Caco-2 (cell line): Measurements from ENCODE around the gene PTTG1IP. TPM values are rescaled to one million over a fixed set of nuclear protein-coding genes. Genes with fewer than 3 reads are reported as not detected.

Experiments
- Bru-seq: library from RNA; stranded (reverse); fragments of 400-500 nt; gene quantifications from one replicate; lab custom pipeline; 2021; lab: Mats Ljungman, UMichigan
- BruChase-seq, 2 experiments: library from RNA; stranded (reverse); fragments of 400-500 nt; gene quantifications; one replicate each; lab custom pipeline; 2021; lab: Mats Ljungman, UMichigan
- BruUV-seq: library from RNA; stranded (reverse); fragments of 400-500 nt; replicated peaks from 2 replicates; lab custom pipeline; 2021; lab: Mats Ljungman, UMichigan
- CTCF ChIA-PET: fragments of 300-600 bp; sonication (Branson Sonifier 250); formaldehyde crosslinking; loops from one replicate; lab custom pipeline; 2022; ENCODE audit warnings: antibody characterized with exemption; lab: Charles Lee
- POLR2A ChIA-PET: fragments of 300-600 bp; sonication (Branson Sonifier 250); formaldehyde crosslinking; loops from one replicate; lab custom pipeline; 2022; ENCODE audit warnings: antibody characterized with exemption; lab: Charles Lee
- DNase-seq, 2 experiments: peaks; one replicate each; pipeline versions ENCODE4 v3.0.0 to v3.0.0-alpha.2; 2020 to 2022
- H3K27me3 ChIP-seq: replicated peaks from 2 replicates; pipeline ENCODE4 v1.6.0; 2011; ENCODE audit warnings: low read length; ENCODE audit not compliant: control insufficient read depth, insufficient read depth
- H3K36me3 ChIP-seq: 2 replicates; pipeline ENCODE4 v1.5.1; 2011; ENCODE audit warnings: low read length; ENCODE audit not compliant: control insufficient read depth, insufficient read depth
- H3K4me1 ChIP-seq: fragments of 250-450 bp; sonication (Bioruptor Pico); 2 replicates; pipeline ENCODE4 v1.5.1; 2020; ENCODE audit warnings: mild to moderate bottlenecking
- H3K4me3 ChIP-seq: 2 replicates; pipeline ENCODE4 v1.5.1; 2011; ENCODE audit warnings: low read depth, mild to moderate bottlenecking, control low read depth, low read length
- H3K9me3 ChIP-seq: fragments of 250-450 bp; sonication (Bioruptor Pico); 2 replicates; pipeline ENCODE4 v1.5.1; 2020; ENCODE audit warnings: mild to moderate bottlenecking, moderate library complexity
- H3K27ac Mint-ChIP-seq: one replicate; pipeline ENCODE4 v1.8.0; 2022; ENCODE audit warnings: mixed read lengths; ENCODE audit not compliant: unreplicated experiment
- H3K27me3 Mint-ChIP-seq: one replicate; pipeline ENCODE4 v1.8.0; 2022; ENCODE audit warnings: mixed read lengths; ENCODE audit not compliant: insufficient read depth, unreplicated experiment
- H3K36me3 Mint-ChIP-seq: one replicate; pipeline ENCODE4 v1.8.0; 2022; ENCODE audit warnings: mild to moderate bottlenecking, mixed read lengths; ENCODE audit not compliant: insufficient read depth, unreplicated experiment
- H3K4me1 Mint-ChIP-seq: one replicate; pipeline ENCODE4 v1.8.0; 2022; ENCODE audit warnings: low read depth, mixed read lengths; ENCODE audit not compliant: unreplicated experiment
- H3K4me3 Mint-ChIP-seq: one replicate; pipeline ENCODE4 v1.8.0; 2022; ENCODE audit warnings: mild to moderate bottlenecking, moderate library complexity, mixed read lengths; ENCODE audit not compliant: unreplicated experiment
- H3K9me3 Mint-ChIP-seq: one replicate; pipeline ENCODE4 v1.8.0; 2022; ENCODE audit warnings: mixed read lengths; ENCODE audit not compliant: unreplicated experiment
- CTCF ChIP-seq, 2 experiments: fragments of 200-600 bp in 1 of 2; IDR thresholded peaks; 1 replicate in 1 of 2; 2 replicates in 1 of 2; pipeline versions ENCODE4 v1.5.1 to v1.8.0; 2011 to 2022; ENCODE audit warnings: antibody characterized with exemption in 1 of 2, control low read depth in 1 of 2, inconsistent platforms in 1 of 2, low read depth in 1 of 2, low read length in 1 of 2, mild to moderate bottlenecking in 1 of 2, moderate library complexity in 1 of 2; ENCODE audit not compliant: insufficient read depth in 1 of 2, severe bottlenecking in 1 of 2, unreplicated experiment in 1 of 2
- intact Hi-C: fragments of 100-400 bp; cut with micrococcal nuclease; formaldehyde crosslinking; loops from one replicate; pipeline ENCODE4 v1.10.0; 2022; ENCODE audit not compliant: unreplicated experiment
- long read RNA-seq: library from polyadenylated mRNA; stranded (forward); transcript quantifications from one replicate; pipeline ENCODE4 v2.0.0, GENCODE V29; 2022
- total RNA-seq: library from RNA; stranded (reverse); gene quantifications from 2 replicates; pipeline ENCODE4 v1.2.3, GENCODE V29; 2022

PTTG1IP gene, protein sequence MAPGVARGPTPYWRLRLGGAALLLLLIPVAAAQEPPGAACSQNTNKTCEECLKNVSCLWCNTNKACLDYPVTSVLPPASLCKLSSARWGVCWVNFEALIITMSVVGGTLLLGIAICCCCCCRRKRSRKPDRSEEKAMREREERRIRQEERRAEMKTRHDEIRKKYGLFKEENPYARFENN
- 296 and 306 TPM in 2 replicates for total RNA-seq
- percentile 90 among the genes with signal in this experiment for Bru-seq, nascent RNA
- BruChase-seq, experiment 1, labeled RNA remaining after a 2-hour chase: percentile 95 among the genes with signal in this experiment
- BruChase-seq, experiment 2, labeled RNA remaining after a 6-hour chase: percentile 98 among the genes with signal in this experiment
- long read RNA-seq, transcript PTTG1IP-201 (6 exons, 2,760 nt): major isoform, 598 of 691 reads
- long read RNA-seq, partial matches to known transcripts: 21 of 691 reads
- long read RNA-seq, other reads (novel, unspliced or antisense): 68 of 691 reads

DNA sequence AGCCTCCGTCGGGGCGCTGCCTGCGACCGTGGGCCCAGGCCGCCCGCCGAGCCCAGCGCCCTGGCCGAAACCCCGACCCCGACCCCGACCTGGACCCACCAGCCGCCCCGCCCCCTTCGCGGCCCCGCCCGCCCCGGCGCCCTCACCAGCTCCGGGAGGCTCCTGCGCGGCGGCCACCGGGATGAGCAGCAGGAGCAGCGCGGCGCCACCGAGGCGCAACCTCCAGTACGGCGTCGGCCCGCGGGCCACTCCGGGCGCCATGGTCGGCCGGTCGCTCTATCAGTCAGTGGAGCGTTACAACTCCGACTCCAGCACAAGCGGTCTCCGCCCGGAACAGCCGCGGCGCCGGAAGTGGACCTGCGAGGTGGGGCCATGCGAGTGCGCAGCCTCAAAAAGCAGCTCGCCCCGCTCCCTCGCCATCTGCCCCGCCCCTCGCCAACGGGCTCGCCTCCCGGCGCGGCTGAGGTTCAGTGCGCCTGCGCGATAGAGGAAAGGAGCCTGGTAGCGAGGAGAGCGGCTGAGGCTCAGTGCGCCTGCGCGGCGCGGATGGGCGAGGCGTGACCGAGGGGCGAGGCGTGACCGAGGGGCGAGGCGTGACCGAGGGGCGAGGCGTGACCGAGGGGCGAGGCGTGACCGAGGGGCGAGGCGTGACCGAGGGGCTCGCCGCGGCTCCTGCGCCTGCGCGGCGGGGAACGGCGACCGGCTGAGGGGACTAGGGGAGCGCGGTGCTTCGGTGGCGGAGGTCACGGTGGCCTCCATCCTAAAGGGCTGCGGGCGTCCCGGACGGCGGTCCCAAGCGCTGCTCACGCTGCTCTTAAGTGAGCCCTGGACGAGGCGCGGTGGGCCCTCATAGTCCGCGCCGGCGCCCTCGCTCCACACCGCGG is at the start of gene PTTG1IP:
Gene PTTG1IP, minus strand, starts transcription at position 335 of the 884 bp plus-strand sequence. Its CDS starts 74 bp downstream, at position 261.
- Histone ChIP-seq H3K36me3 (no peaks in the 10 kb centered on the region), H3K27me3 (no peaks in the 10 kb centered on the region), H3K9me3 (no peaks in the 10 kb centered on the region), H3K4me1 (peaks cover 43% of the 10 kb centered on the region), H3K4me3 (peak within 1 kb of the TSS; percentile 95)
- Mint-ChIP-seq H3K4me3 (peak within 1 kb of the TSS; percentile 95), H3K9me3 (no peaks in the 10 kb centered on the region), H3K27ac (peak within 1 kb of the TSS; percentile 89), H3K36me3 (peaks cover 53% of the 10 kb centered on the region), H3K4me1 (peaks cover 28% of the 10 kb centered on the region), H3K27me3 (no peaks in the 10 kb centered on the region)
- DNase-seq: peak; percentile 98 to 99
- no peak for TF ChIP-seq CTCF (IDR thresholded peaks at IDR 0.05; ENCODE audit: insufficient read depth in 1 of 2, low read depth in 1 of 2, low read length in 1 of 2, severe bottlenecking in 1 of 2, unreplicated experiment in 1 of 2)
- intact Hi-C loops: loop anchor here (5.0 to 10.0 kb wide), 3 partner anchors 36 to 539 kb away; partner anchors contain the start of genes CFAP410 and SUMO3
- CTCF ChIA-PET: interaction anchor here (0.6 to 3.0 kb wide), 5 partner anchors 53 to 80 kb away, joined by 3 to 16 read pairs (median 4); partner anchors contain the start of gene UBE2G2
- POLR2A ChIA-PET: interaction anchor here (0.6 to 1.8 kb wide), 5 partner anchors 56 to 140 kb away, joined by 4 to 24 read pairs (median 8); partner anchors contain the start of gene UBE2G2
- BruUV-seq: no TSS peak

GRCh38 chr21:44921928-44922327 is 48.4 kb upstream of the PTTG1IP start:
- Mint-ChIP-seq H3K4me3 (no peak overlapping the region), H3K27me3 (peaks cover 11% of the 10 kb centered on the region), H3K9me3 (no peaks in the 10 kb centered on the region), H3K4me1 (peaks cover 7% of the 10 kb centered on the region), H3K36me3 (no peaks in the 10 kb centered on the region), H3K27ac (no peak overlapping the region)
- BruUV-seq: no TSS peak
- Histone ChIP-seq H3K9me3 (no peaks in the 10 kb centered on the region), H3K36me3 (no peaks in the 10 kb centered on the region), H3K4me1 (no peaks in the 10 kb centered on the region), H3K27me3 (no peaks in the 10 kb centered on the region; the same call in 1 of the 2 replicates), H3K4me3 (no peak overlapping the region)
- intact Hi-C loops: no loop called here
- DNase-seq: no peak
- no peak for TF ChIP-seq CTCF (IDR thresholded peaks at IDR 0.05; ENCODE audit: insufficient read depth in 1 of 2, low read depth in 1 of 2, low read length in 1 of 2, severe bottlenecking in 1 of 2, unreplicated experiment in 1 of 2)
- CTCF ChIA-PET: no interaction called here
- POLR2A ChIA-PET: no interaction called here
